Neural progenitor cell (in vitro differentiated cells): ENCODE results near the gene NCOA3.

Experiments
- EZH2 ChIP-seq: fragments of 200-600 bp; sonication (generic); IDR thresholded peaks from 2 replicates; pipeline ENCODE4 v1.6.1; 2017; ENCODE audit warnings: antibody characterized with exemption, mild to moderate bottlenecking, moderate library complexity
- EZH2phosphoT487 ChIP-seq: fragments of 200-600 bp; sonication (generic); IDR thresholded peaks from 2 replicates; pipeline ENCODE4 v1.6.1; 2017; ENCODE audit warnings: antibody characterized with exemption
- TF ChIP-seq, protein P1 (sequence below): fragments of 200-600 bp; sonication (generic); IDR thresholded peaks from 2 replicates; pipeline ENCODE4 v1.5.1; 2017; ENCODE audit warnings: antibody characterized with exemption, mild to moderate bottlenecking

DNA sequence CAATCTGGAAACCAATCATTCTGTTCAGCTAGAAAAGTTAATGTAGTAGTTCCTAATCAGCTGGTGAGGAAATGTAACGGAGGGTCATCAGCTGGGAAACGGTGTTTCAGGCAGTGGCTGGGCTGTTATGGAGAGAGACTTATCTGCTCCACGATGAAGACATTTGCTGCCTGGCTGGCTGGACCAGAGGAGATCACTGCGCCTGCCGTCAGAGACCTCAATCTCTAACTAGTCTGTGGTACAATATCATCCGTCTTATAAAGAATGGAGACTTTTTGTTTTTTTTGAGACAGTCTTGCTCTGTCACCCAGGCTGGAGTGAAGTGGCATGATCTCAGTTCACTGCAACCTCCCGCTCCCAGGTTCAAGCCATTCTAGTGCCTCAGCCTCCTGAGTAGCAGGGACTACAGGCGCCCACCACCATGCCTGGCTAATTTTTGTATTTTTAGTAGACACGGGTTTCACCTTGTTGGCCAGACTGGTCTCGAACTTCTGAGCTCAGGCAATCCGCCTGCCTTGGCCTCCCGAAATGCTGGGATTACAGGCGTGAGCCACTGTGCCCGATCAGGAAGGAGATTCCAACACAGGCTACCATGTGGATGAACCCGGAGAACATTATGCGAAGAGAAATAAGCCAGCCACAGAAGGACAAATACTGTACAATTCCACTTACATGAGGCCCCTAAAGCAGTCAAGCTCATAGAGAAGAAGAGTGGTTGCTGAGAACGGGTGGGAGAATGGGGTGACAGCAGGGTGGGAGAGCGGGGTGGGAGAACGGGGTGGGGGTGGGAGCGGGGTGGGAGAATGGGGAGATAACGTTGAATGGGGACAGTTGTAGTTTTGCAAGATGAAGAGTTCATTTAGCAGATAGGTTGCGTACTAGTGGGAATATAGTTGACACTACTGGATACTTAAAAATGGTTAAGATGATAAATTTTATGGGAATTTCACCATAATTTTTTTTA, 168.5 kb downstream of the NCOA3 start:
- no peak for TF ChIP-seq EZH2
- TF ChIP-seq, protein P1, sequence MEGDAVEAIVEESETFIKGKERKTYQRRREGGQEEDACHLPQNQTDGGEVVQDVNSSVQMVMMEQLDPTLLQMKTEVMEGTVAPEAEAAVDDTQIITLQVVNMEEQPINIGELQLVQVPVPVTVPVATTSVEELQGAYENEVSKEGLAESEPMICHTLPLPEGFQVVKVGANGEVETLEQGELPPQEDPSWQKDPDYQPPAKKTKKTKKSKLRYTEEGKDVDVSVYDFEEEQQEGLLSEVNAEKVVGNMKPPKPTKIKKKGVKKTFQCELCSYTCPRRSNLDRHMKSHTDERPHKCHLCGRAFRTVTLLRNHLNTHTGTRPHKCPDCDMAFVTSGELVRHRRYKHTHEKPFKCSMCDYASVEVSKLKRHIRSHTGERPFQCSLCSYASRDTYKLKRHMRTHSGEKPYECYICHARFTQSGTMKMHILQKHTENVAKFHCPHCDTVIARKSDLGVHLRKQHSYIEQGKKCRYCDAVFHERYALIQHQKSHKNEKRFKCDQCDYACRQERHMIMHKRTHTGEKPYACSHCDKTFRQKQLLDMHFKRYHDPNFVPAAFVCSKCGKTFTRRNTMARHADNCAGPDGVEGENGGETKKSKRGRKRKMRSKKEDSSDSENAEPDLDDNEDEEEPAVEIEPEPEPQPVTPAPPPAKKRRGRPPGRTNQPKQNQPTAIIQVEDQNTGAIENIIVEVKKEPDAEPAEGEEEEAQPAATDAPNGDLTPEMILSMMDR, result no peak
- no peak for TF ChIP-seq EZH2phosphoT487
